Nephron (organoid): Measurements from ENCODE around the gene ADAMTSL3.

ENCODE experiments used
- H3K27ac Mint-ChIP-seq, 3 experiments: 2 replicates each; pipeline ENCODE4 v1.8.0; 2020; ENCODE audit warnings: mixed read lengths in 3 of 3, mild to moderate bottlenecking in 2 of 3, moderate library complexity in 1 of 3
- H3K27me3 Mint-ChIP-seq: 2 replicates; pipeline ENCODE4 v1.8.0; 2021; ENCODE audit warnings: low read depth, mild to moderate bottlenecking, moderate library complexity, mixed read lengths
- H3K36me3 Mint-ChIP-seq: 2 replicates; pipeline ENCODE4 v1.8.0; 2020; ENCODE audit warnings: low read depth, mixed read lengths
- H3K4me1 Mint-ChIP-seq: 2 replicates; pipeline ENCODE4 v1.8.0; 2020; ENCODE audit warnings: mixed read lengths
- H3K4me3 Mint-ChIP-seq, 3 experiments: 2 replicates each; pipeline ENCODE4 v1.8.0; 2020; ENCODE audit warnings: mild to moderate bottlenecking in 3 of 3, mixed read lengths in 3 of 3, moderate library complexity in 2 of 3
- H3K9me3 Mint-ChIP-seq: 2 replicates; pipeline ENCODE4 v1.8.0; 2020; ENCODE audit warnings: mixed read lengths
- TF ChIP-seq, protein P1 (sequence below), 3 experiments: fragments of 200-600 bp; sonication (generic); IDR thresholded peaks; one replicate each; pipeline ENCODE4 v1.5.0; 2021; ENCODE audit warnings: antibody characterized with exemption in 3 of 3; ENCODE audit not compliant: unreplicated experiment in 3 of 3

Gene ADAMTSL3

DNA sequence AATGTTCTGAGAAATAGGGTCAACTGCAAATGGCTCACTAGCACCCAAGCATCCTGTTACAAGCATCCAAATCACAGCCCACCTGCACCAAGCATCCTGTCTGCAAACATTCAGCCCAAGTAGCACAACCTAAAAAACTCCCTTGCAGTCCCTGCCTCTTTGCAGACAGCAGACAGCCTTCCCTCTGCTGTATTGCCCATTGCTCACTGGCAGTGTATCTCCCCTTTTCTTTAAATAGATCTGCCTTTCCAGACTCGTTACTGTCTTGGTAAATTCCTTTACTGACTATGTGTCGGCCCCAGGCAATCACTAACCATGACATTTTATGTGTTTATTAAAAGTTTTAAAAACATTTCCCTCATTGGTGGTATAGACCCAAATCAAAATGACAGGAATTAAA lies 155.4 kb downstream of the ADAMTSL3 start:
- Mint-ChIP-seq H3K4me1 (no peaks in the 10 kb centered on the region), H3K9me3 (peaks cover 15% of the 10 kb centered on the region), H3K36me3 (no peaks in the 10 kb centered on the region), H3K4me3 (no peak overlapping the region), H3K27ac (no peak overlapping the region), H3K27me3 (no peaks in the 10 kb centered on the region)
- TF ChIP-seq, protein P1, sequence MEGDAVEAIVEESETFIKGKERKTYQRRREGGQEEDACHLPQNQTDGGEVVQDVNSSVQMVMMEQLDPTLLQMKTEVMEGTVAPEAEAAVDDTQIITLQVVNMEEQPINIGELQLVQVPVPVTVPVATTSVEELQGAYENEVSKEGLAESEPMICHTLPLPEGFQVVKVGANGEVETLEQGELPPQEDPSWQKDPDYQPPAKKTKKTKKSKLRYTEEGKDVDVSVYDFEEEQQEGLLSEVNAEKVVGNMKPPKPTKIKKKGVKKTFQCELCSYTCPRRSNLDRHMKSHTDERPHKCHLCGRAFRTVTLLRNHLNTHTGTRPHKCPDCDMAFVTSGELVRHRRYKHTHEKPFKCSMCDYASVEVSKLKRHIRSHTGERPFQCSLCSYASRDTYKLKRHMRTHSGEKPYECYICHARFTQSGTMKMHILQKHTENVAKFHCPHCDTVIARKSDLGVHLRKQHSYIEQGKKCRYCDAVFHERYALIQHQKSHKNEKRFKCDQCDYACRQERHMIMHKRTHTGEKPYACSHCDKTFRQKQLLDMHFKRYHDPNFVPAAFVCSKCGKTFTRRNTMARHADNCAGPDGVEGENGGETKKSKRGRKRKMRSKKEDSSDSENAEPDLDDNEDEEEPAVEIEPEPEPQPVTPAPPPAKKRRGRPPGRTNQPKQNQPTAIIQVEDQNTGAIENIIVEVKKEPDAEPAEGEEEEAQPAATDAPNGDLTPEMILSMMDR (IDR thresholded peaks at IDR 0.05; ENCODE audit: unreplicated experiment in 3 of 3) = no peak

DNA sequence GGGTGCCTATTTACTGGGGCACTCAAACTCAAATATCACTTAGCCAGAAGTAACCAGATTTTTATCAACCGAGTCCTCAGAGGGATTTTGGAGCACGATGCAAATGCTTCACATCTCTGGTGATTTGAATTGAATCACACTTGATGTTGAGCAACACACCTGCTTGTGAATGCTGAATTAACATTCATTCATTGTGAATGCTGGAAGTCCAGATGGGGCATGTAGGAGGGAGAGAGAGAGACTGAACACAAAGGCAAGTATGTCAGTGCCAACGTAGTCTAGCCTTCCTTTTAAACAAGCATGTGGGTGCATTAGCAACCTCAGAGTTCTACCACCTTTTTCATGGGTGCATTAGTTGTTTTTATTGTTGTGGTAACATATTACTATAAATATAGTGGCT lies 156.2 kb downstream of the ADAMTSL3 start:
- H3K27ac Mint-ChIP-seq = no peak overlapping the region
- H3K4me1 Mint-ChIP-seq = no peaks in the 10 kb centered on the region
- H3K36me3 Mint-ChIP-seq = no peaks in the 10 kb centered on the region
- H3K27me3 Mint-ChIP-seq = no peaks in the 10 kb centered on the region
- TF ChIP-seq, protein P1 (IDR thresholded peaks at IDR 0.05; ENCODE audit: unreplicated experiment in 3 of 3) = no peak
- H3K4me3 Mint-ChIP-seq = no peak overlapping the region
- peaks cover 15% of the 10 kb centered on the region for H3K9me3 Mint-ChIP-seq

DNA sequence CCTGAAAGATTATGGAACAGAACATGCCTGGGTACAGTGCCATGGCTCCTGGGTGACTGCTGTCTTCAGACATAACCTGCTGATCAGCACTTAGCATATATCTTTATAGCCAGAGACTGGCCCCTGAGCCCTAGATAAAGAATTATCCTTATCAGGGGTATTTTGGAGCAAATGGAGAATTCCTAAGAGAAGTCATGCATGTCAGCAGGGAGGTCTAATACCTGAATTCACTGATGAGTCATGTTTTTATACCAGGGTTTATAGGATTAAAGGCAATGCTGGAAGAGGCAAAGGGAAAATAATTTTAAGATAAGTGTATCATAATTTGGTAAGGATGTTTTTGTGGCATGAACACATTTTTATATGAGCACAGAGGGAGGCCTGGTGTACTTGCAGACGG lies 159.8 kb downstream of the ADAMTSL3 start:
- H3K27me3 Mint-ChIP-seq = no peaks in the 10 kb centered on the region
- no peak overlapping the region for H3K27ac Mint-ChIP-seq
- H3K9me3 Mint-ChIP-seq = peaks cover 2% of the 10 kb centered on the region
- H3K4me1 Mint-ChIP-seq = no peaks in the 10 kb centered on the region
- H3K36me3 Mint-ChIP-seq = no peaks in the 10 kb centered on the region
- H3K4me3 Mint-ChIP-seq = no peak overlapping the region
- TF ChIP-seq, protein P1 (IDR thresholded peaks at IDR 0.05; ENCODE audit: unreplicated experiment in 3 of 3) = no peak

DNA sequence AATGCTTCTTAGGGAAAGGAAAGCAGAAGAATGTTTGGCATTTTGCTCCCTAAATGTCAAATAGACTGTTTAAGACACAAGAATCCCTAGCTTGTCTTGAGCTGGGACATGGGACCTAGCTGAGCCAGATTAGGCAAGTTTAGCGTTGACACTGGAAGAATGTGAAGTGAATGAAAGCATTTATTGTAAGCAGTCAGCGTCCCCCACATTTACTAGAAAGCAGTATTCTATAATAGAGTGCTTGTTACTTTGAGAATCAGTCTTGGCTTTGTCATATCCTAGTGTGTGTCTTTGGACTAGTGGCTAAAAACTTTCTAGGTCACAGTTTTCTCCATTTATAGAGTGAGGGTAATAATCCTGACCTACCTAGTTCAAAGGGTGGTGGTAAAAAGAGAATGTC lies 161.6 kb downstream of the ADAMTSL3 start:
- Mint-ChIP-seq H3K4me1 (no peaks in the 10 kb centered on the region), H3K9me3 (peaks cover under 1% of the 10 kb centered on the region), H3K4me3 (no peak overlapping the region), H3K36me3 (no peaks in the 10 kb centered on the region), H3K27me3 (no peaks in the 10 kb centered on the region), H3K27ac (no peak overlapping the region)
- TF ChIP-seq, protein P1 (IDR thresholded peaks at IDR 0.05; ENCODE audit: unreplicated experiment in 3 of 3) = no peak

DNA sequence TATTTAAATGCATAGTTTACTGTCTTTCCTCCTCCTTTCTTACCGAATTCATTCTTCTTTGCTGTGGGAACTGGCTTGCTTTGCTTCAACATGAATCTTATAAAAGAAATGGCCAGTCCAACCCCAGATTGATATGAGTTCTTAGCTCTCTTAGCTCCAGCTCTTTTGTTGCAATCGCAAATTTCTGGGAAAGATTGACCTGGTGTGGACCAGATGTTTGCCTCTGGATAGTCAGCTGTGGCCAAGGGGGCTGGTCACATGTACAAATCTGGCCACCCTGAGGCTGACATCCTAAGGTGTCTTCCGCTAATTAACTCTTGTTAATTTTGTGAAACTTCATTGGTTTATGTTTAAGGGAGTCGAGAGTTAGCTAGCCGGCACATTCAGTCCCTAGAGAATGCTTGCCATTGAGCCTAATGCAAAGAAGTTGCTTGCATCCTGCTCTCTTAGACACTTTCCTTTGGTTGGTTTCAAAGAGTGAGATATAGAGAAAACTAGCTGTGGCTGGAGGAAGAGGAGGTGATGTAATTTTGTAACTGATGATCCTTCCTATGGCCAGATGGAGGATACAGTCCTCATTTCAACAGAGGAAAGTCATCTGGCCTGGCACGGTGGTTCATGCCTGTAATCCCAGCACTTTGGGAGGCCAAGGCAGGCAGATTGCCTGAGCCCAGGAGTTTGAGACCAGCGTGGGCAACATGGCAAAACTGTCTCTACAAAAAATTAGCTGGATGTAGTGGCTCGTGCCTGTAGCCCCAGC lies 162.4 kb downstream of the ADAMTSL3 start:
- Mint-ChIP-seq H3K4me3 (no peak overlapping the region), H3K4me1 (no peaks in the 10 kb centered on the region), H3K27me3 (no peaks in the 10 kb centered on the region), H3K27ac (no peak overlapping the region), H3K9me3 (peaks cover 3% of the 10 kb centered on the region), H3K36me3 (no peaks in the 10 kb centered on the region)
- TF ChIP-seq, protein P1 (IDR thresholded peaks at IDR 0.05; ENCODE audit: unreplicated experiment in 3 of 3) = no peak

DNA sequence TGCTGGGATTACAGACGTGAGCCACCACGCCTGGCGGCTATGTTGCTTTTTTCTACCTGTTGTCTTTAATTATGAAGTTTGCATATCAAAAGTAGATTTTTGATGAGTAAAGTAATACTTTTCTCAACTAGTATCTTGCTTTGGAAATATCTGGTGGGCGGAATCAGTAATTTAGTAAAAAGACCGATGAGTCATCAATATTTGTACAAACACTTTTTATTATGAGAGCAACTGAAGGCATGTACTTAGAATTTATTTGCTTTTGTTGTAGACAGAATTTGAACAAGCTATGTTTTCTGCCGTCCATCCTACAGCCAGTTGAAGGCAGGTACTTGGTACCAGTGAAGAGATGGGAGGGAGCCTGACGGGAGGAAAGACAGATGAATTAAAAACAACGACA lies 164.7 kb downstream of the ADAMTSL3 start:
- Mint-ChIP-seq H3K36me3 (peaks cover 4% of the 10 kb centered on the region), H3K27me3 (no peaks in the 10 kb centered on the region), H3K9me3 (peaks cover 7% of the 10 kb centered on the region), H3K4me3 (no peak overlapping the region), H3K4me1 (no peaks in the 10 kb centered on the region), H3K27ac (no peak overlapping the region)
- TF ChIP-seq, protein P1 (IDR thresholded peaks at IDR 0.05; ENCODE audit: unreplicated experiment in 3 of 3) = no peak
